GM21515 (cell line): ENCODE measurements around the gene TPO.
"Not testable (repeated sequence)": the region's sequence is repeated elsewhere in the genome, so short reads cannot be mapped to it uniquely, and the experiment has no call there.

Experiments
- ATAC-seq: cut with Tn5 transposase; IDR thresholded peaks from one replicate; pipeline ENCODE4 v1.9.1; 2021; ENCODE audit not compliant: unreplicated experiment

TPO gene

GRCh38 chr2:1403565-1403964 is 9.7 kb upstream of the TPO start:
- no peak for ATAC-seq

- ATAC-seq: no peak
Measured at GRCh38 chr2:1405124-1405523, 8.1 kb upstream of the TPO start.

- ATAC-seq: no peak
Measured at GRCh38 chr2:1405967-1406366, 7.3 kb upstream of the TPO start.

- no peak for ATAC-seq
Measured at GRCh38 chr2:1406434-1406833, 6.8 kb upstream of the TPO start.

- ATAC-seq: no peak
Measured at GRCh38 chr2:1407950-1408675, 5.2 kb upstream of the TPO start.

GRCh38 chr2:1414121-1414520 is 858 bp downstream of the TPO start:
- ATAC-seq: no peak

- not testable (repeated sequence) for ATAC-seq
Measured at GRCh38 chr2:1414901-1415300, 1.6 kb downstream of the TPO start.

- no peak for ATAC-seq
Measured at GRCh38 chr2:1415501-1415900, 2.2 kb downstream of the TPO start.

GRCh38 chr2:1418566-1418965 is 5.3 kb downstream of the TPO start:
- no peak for ATAC-seq

GRCh38 chr2:1420746-1421480 is 7.7 kb downstream of the TPO start:
- no peak for ATAC-seq

- no peak for ATAC-seq
Measured at GRCh38 chr2:1421731-1422130, 8.5 kb downstream of the TPO start.

GRCh38 chr2:1422131-1422530 is 8.9 kb downstream of the TPO start:
- no peak for ATAC-seq

- ATAC-seq: no peak
Measured at GRCh38 chr2:1422716-1423285, 9.5 kb downstream of the TPO start.

GRCh38 chr2:1427086-1427485 is 13.8 kb downstream of the TPO start:
- ATAC-seq: no peak

GRCh38 chr2:1429895-1430294 is 16.6 kb downstream of the TPO start:
- ATAC-seq: no peak

GRCh38 chr2:1430491-1430890 is 17.2 kb downstream of the TPO start:
- no peak for ATAC-seq

GRCh38 chr2:1431886-1432400 is 18.7 kb downstream of the TPO start:
- no peak for ATAC-seq

- ATAC-seq: no peak
Measured at GRCh38 chr2:1432726-1433125, 19.5 kb downstream of the TPO start.

- ATAC-seq: no peak
Measured at GRCh38 chr2:1436369-1436768, 23.1 kb downstream of the TPO start.

GRCh38 chr2:1437101-1437500 is 23.8 kb downstream of the TPO start:
- no peak for ATAC-seq

- ATAC-seq: no peak
Measured at GRCh38 chr2:1437537-1437936, 24.3 kb downstream of the TPO start.

- no peak for ATAC-seq
Measured at GRCh38 chr2:1438972-1439371, 25.7 kb downstream of the TPO start.
